Endothelial cell of umbilical vein (primary cell): ENCODE data around the gene TMEM121B. TPM values are rescaled to one million over a fixed set of nuclear protein-coding genes. Genes with fewer than 3 reads are reported as not detected.

Experiments
- BruUV-seq: library from RNA; stranded (reverse); fragments of 400-500 nt; replicated peaks from 2 replicates; lab custom pipeline; 2021; lab: Mats Ljungman, UMichigan
- CTCF ChIA-PET: fragments of 300-600, 350-600 bp; sonication (Branson Sonifier 250); formaldehyde crosslinking; loops from one replicate; lab custom pipeline; 2021; ENCODE audit warnings: antibody characterized with exemption, inconsistent platforms; lab: Charles Lee
- POLR2A ChIA-PET: fragments of 300-600, 350-600 bp; sonication (Branson Sonifier 250); formaldehyde crosslinking; loops from one replicate; lab custom pipeline; 2021; ENCODE audit warnings: antibody characterized with exemption, inconsistent platforms; lab: Charles Lee
- DNase-seq: peaks from one replicate; pipeline ENCODE4 v3.0.0-alpha.2; 2011; ENCODE audit warnings: low read depth, low spot score
- FAIRE-seq: peaks from 2 replicates; lab custom pipeline; 2011; peaks lifted over from hg19 to GRCh38; lab: Jason Lieb, UNC
- H2AFZ ChIP-seq: 2 replicates; pipeline ENCODE4 v1.6.0; 2012; ENCODE audit warnings: low read depth, low read length, control low read depth, inconsistent platforms
- H3K27ac ChIP-seq: 2 replicates; pipeline ENCODE4 v1.5.1; 2011; ENCODE audit warnings: low read depth, mild to moderate bottlenecking, control low read depth, low read length, moderate library complexity; ENCODE audit not compliant: insufficient read depth
- H3K27me3 ChIP-seq, 2 experiments: 2 replicates each; pipeline versions ENCODE4 v1.6.0 to v1.6.1; 2011; ENCODE audit warnings: low read length in 2 of 2, mixed read lengths in 1 of 2; ENCODE audit not compliant: control insufficient read depth in 2 of 2, insufficient read depth in 2 of 2
- H3K36me3 ChIP-seq, 2 experiments: 2 replicates in 1 of 2; 3 replicates in 1 of 2; pipeline ENCODE4 v1.5.1; 2011; ENCODE audit warnings: low read length in 2 of 2, mild to moderate bottlenecking in 1 of 2, moderate library complexity in 1 of 2; ENCODE audit not compliant: control insufficient read depth in 2 of 2, insufficient read depth in 2 of 2; ENCODE audit errors: extremely low read depth in 1 of 2
- H3K4me1 ChIP-seq: 3 replicates; pipeline ENCODE4 v1.5.1; 2011; ENCODE audit warnings: mild to moderate bottlenecking, low read length; ENCODE audit not compliant: control insufficient read depth, insufficient read depth; ENCODE audit errors: extremely low read depth
- H3K4me2 ChIP-seq: 2 replicates; pipeline ENCODE4 v1.6.1; 2011; ENCODE audit warnings: low read length, control low read depth, mixed read lengths; ENCODE audit not compliant: insufficient read depth
- H3K4me3 ChIP-seq, 3 experiments: fragments of 200-600 bp in 1 of 3; sonication (generic), shearing (Covaris generic) in 1 of 3; replicated peaks in 1 of 3; 2 replicates each; pipeline ENCODE4 v1.5.1; 2011 to 2016; ENCODE audit warnings: control low read depth in 3 of 3, low read length in 3 of 3, mild to moderate bottlenecking in 2 of 3, inconsistent platforms in 1 of 3, low read depth in 1 of 3, moderate library complexity in 1 of 3; ENCODE audit not compliant: insufficient read depth in 1 of 3
- H3K79me2 ChIP-seq: 2 replicates; pipeline ENCODE4 v1.6.0; 2012; ENCODE audit warnings: low read length, inconsistent platforms; ENCODE audit not compliant: control insufficient read depth, insufficient read depth
- H3K9ac ChIP-seq: replicated peaks from 2 replicates; pipeline ENCODE3; 2011; ENCODE audit warnings: low read length, control low read depth; ENCODE audit not compliant: insufficient read depth; ENCODE audit errors: extremely low read depth
- H3K9me1 ChIP-seq: replicated peaks from 3 replicates; pipeline ENCODE4 v1.6.0; 2011; ENCODE audit warnings: mild to moderate bottlenecking, low read length; ENCODE audit not compliant: control insufficient read depth, insufficient read depth; ENCODE audit errors: extremely low read depth
- H3K9me3 ChIP-seq: replicated peaks from 2 replicates; pipeline ENCODE4 v1.5.1; 2012; ENCODE audit warnings: low read length, inconsistent platforms; ENCODE audit not compliant: control insufficient read depth, insufficient read depth
- H4K20me1 ChIP-seq: replicated peaks from 2 replicates; pipeline ENCODE3; 2011; ENCODE audit warnings: mild to moderate bottlenecking, low read length; ENCODE audit not compliant: control insufficient read depth, insufficient read depth; ENCODE audit errors: extremely low read depth
- EZH2 ChIP-seq: IDR thresholded peaks from 2 replicates; pipeline ENCODE4 v1.6.1; 2012; ENCODE audit warnings: borderline replicate concordance, low read depth, mild to moderate bottlenecking, moderate library complexity, low read length, inconsistent platforms; ENCODE audit not compliant: severe bottlenecking
- FOS ChIP-seq: IDR thresholded peaks from 2 replicates; pipeline ENCODE4 v1.6.1; 2011; ENCODE audit warnings: mild to moderate bottlenecking, low read length, moderate library complexity, borderline replicate concordance; ENCODE audit not compliant: insufficient read depth
- GATA2 ChIP-seq: IDR thresholded peaks from 2 replicates; pipeline ENCODE4 v1.7.0; 2011; ENCODE audit warnings: low read depth, mild to moderate bottlenecking, moderate library complexity, mixed read lengths, low read length; ENCODE audit not compliant: insufficient read length, insufficient read depth
- JUN ChIP-seq: IDR thresholded peaks from 2 replicates; pipeline ENCODE4 v1.6.1; 2011; ENCODE audit warnings: borderline replicate concordance, low read depth; ENCODE audit not compliant: insufficient read length, insufficient read depth
- MYC ChIP-seq: IDR thresholded peaks from one replicate; pipeline ENCODE4 v1.6.1; 2011; ENCODE audit warnings: mild to moderate bottlenecking, low read depth, low read length
- POLR2A ChIP-seq: IDR thresholded peaks from 2 replicates; pipeline ENCODE4 v1.6.1; 2012; ENCODE audit warnings: low read depth, mild to moderate bottlenecking, control low read depth, low read length
- POLR2AphosphoS5 ChIP-seq: IDR thresholded peaks from 2 replicates; pipeline ENCODE4 v1.6.1; 2012; ENCODE audit warnings: low read depth, mild to moderate bottlenecking, control low read depth, low read length, moderate library complexity; ENCODE audit not compliant: insufficient read depth
- dilution Hi-C: fragments of 300-500 bp; cut with MboI; formaldehyde crosslinking; loops from one replicate; pipeline ENCODE4 v1.15.0; 2019; ENCODE audit warnings: low sequenced_read_pairs; ENCODE audit not compliant: extremely low pct_ligation_motif_present
- intact Hi-C: fragments of 100-400 bp; cut with micrococcal nuclease; formaldehyde crosslinking; loops from one replicate; pipeline ENCODE4 v1.10.0; 2022
- polyA plus RNA-seq, 4 experiments: library from polyadenylated mRNA; depleted of rRNA in 3 of 4; stranded (reverse) in 3 of 4; unstranded in 1 of 4; fragments of >200 nt; gene quantifications; 2 replicates each; pipeline versions ENCODE4 v1.2.1 to v1.2.3, GENCODE V29; 2011 to 2012; ENCODE audit warnings: missing spikeins in 1 of 4
- total RNA-seq: library from RNA; stranded (reverse); gene quantifications from 2 replicates; pipeline ENCODE4 v1.2.3, GENCODE V29; 2021
- TF ChIP-seq, protein P1 (sequence below): IDR thresholded peaks from 2 replicates; pipeline ENCODE4 v1.6.1; 2011; ENCODE audit not compliant: insufficient read depth, insufficient read length
- TF ChIP-seq, protein P2 (sequence below), 2 donors: IDR thresholded peaks; 1 replicate in 1 of 2; 2 replicates in 1 of 2; pipeline ENCODE4 v1.5.1; 2011; ENCODE audit warnings: low read length in 2 of 2, mild to moderate bottlenecking in 2 of 2, moderate library complexity in 2 of 2, control low read depth in 1 of 2, inconsistent platforms in 1 of 2, low read depth in 1 of 2; ENCODE audit not compliant: insufficient read depth in 1 of 2; ENCODE audit errors: extremely low read depth in 1 of 2

TMEM121B gene
- total and polyA plus RNA-seq, 2 donors (not counting 3 experiments of a cell fraction or from before 2014, with no cell fraction given) = 0.18 to 0.33 TPM

DNA sequence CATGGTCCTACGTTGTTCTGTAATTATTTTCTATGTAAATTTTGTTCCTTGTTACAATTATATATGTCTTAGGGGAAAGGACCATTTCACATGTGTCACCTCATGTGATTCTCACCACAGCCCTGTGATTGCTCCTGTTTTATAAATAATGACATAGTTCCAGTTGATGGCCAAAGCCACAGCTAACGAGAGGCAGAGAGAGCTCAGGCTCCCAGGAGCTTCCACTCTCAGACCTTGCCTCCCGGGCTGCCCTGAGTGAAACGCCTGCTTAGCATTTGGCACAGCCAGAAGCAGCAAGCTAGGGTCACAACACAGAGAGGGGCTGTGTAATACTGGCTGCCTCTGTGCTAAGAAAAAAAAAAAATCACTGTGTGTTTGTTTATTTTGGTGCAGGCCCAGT is 5.9 kb downstream of the TMEM121B start:
- H2AFZ ChIP-seq = no peak overlapping the region
- H3K79me2 ChIP-seq = no peaks in the 10 kb centered on the region
- H3K4me3 ChIP-seq = no peak overlapping the region
- intact Hi-C loops = no loop called here
- no peak for DNase-seq
- H3K4me1 ChIP-seq = no peaks in the 10 kb centered on the region
- ChIA-PET CTCF (interaction anchor here (2.1 to 2.3 kb wide), 2 partner anchors 57 to 386 kb away, joined by 7 read pairs; no protein-coding TSS in a partner anchor), POLR2A (no interaction called here)
- no peak overlapping the region for H3K27ac ChIP-seq
- H4K20me1 ChIP-seq = no peaks in the 10 kb centered on the region
- no peaks in the 10 kb centered on the region for H3K9me1 ChIP-seq
- TF ChIP-seq GATA2 (no peak), POLR2A (no peak), MYC (no peak), JUN (no peak), EZH2 (no peak), POLR2AphosphoS5 (no peak), FOS (no peak)
- TF ChIP-seq, protein P1, sequence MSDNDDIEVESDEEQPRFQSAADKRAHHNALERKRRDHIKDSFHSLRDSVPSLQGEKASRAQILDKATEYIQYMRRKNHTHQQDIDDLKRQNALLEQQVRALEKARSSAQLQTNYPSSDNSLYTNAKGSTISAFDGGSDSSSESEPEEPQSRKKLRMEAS = no peak
- TF ChIP-seq, protein P2, sequence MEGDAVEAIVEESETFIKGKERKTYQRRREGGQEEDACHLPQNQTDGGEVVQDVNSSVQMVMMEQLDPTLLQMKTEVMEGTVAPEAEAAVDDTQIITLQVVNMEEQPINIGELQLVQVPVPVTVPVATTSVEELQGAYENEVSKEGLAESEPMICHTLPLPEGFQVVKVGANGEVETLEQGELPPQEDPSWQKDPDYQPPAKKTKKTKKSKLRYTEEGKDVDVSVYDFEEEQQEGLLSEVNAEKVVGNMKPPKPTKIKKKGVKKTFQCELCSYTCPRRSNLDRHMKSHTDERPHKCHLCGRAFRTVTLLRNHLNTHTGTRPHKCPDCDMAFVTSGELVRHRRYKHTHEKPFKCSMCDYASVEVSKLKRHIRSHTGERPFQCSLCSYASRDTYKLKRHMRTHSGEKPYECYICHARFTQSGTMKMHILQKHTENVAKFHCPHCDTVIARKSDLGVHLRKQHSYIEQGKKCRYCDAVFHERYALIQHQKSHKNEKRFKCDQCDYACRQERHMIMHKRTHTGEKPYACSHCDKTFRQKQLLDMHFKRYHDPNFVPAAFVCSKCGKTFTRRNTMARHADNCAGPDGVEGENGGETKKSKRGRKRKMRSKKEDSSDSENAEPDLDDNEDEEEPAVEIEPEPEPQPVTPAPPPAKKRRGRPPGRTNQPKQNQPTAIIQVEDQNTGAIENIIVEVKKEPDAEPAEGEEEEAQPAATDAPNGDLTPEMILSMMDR (IDR thresholded peaks at IDR 0.05; ENCODE audit: extremely low read depth in 1 of 2, insufficient read depth in 1 of 2, low read depth in 1 of 2, low read length in 2 of 2) = no peak
- no peak for FAIRE-seq
- BruUV-seq = no TSS peak
- dilution Hi-C loops = no loop called here
- no peaks in the 10 kb centered on the region for H3K9me3 ChIP-seq
- no peaks in the 10 kb centered on the region for H3K36me3 ChIP-seq
- H3K9ac ChIP-seq = no peak overlapping the region
- H3K4me2 ChIP-seq = no peak overlapping the region
- peaks cover 13 to 14% of the 10 kb centered on the region in 2 experiments for H3K27me3 ChIP-seq
